HEK293T (cell line): ENCODE results near the gene TMEM120A.

ENCODE experiments used
- CTCF ChIA-PET: fragments of 350-600 bp; formaldehyde crosslinking; extraction: SDS; loops from one replicate; lab custom pipeline; 2021; ENCODE audit warnings: antibody characterized with exemption, inconsistent platforms; lab: Yijun Ruan, JAX
- POLR2A ChIA-PET: fragments of 350-600 bp; formaldehyde crosslinking; extraction: SDS; loops from one replicate; lab custom pipeline; 2020; ENCODE audit warnings: antibody characterized with exemption, inconsistent platforms; lab: Yijun Ruan, JAX
- DNase-seq: peaks from one replicate; pipeline ENCODE4 v3.0.0; 2012; ENCODE audit warnings: mixed read lengths; ENCODE audit errors: extremely low spot score
- ARNT ChIP-seq: fragments of 450-650 bp; IDR thresholded peaks from 2 replicates; pipeline ENCODE4 v1.6.1; 2017; ENCODE audit warnings: mild to moderate bottlenecking
- BHLHE40 ChIP-seq: fragments of 450-650 bp; IDR thresholded peaks from 2 replicates; pipeline ENCODE4 v1.6.1; 2016; ENCODE audit warnings: mild to moderate bottlenecking, moderate library complexity, borderline replicate concordance
- CTBP1 ChIP-seq: fragments of 450-650 bp; IDR thresholded peaks from 2 replicates; pipeline ENCODE4 v1.6.1; 2016; ENCODE audit warnings: borderline replicate concordance
- ELF4 ChIP-seq: fragments of 450-650 bp; IDR thresholded peaks from 2 replicates; pipeline ENCODE4 v1.6.1; 2017; ENCODE audit warnings: antibody characterized with exemption
- FOXA1 ChIP-seq: fragments of 450-650 bp; IDR thresholded peaks from 2 replicates; pipeline ENCODE4 v1.6.1; 2016; ENCODE audit warnings: mild to moderate bottlenecking
- FOXK2 ChIP-seq: fragments of 450-650 bp; IDR thresholded peaks from 2 replicates; pipeline ENCODE4 v1.6.1; 2016; ENCODE audit warnings: mild to moderate bottlenecking
- FOXM1 ChIP-seq: fragments of 450-650 bp; IDR thresholded peaks from 2 replicates; pipeline ENCODE4 v1.6.1; 2017; ENCODE audit warnings: mild to moderate bottlenecking, borderline replicate concordance
- HDGF ChIP-seq: fragments of 450-650 bp; IDR thresholded peaks from 2 replicates; pipeline ENCODE4 v1.6.1; 2017; ENCODE audit warnings: antibody characterized with exemption, borderline replicate concordance
- L3MBTL2 ChIP-seq: fragments of 450-650 bp; conservative IDR thresholded peaks from 2 replicates; pipeline ENCODE4 v1.6.1; 2016; ENCODE audit warnings: mild to moderate bottlenecking
- LEF1 ChIP-seq: fragments of 450-650 bp; IDR thresholded peaks from 2 replicates; pipeline ENCODE4 v1.6.1; 2017; ENCODE audit warnings: mild to moderate bottlenecking, borderline replicate concordance
- NFRKB ChIP-seq: fragments of 450-650 bp; IDR thresholded peaks from 2 replicates; pipeline ENCODE4 v1.6.1; 2016; ENCODE audit warnings: mild to moderate bottlenecking, moderate library complexity
- SP1 ChIP-seq: fragments of 450-650 bp; IDR thresholded peaks from 2 replicates; pipeline ENCODE4 v1.6.1; 2017
- SUZ12 ChIP-seq: fragments of 450-650 bp; IDR thresholded peaks from 2 replicates; pipeline ENCODE4 v1.6.1; 2016; ENCODE audit warnings: mild to moderate bottlenecking
- TARDBP ChIP-seq: fragments of 450-650 bp; IDR thresholded peaks from 2 replicates; pipeline ENCODE4 v1.6.1; 2016
- ZNF384 ChIP-seq: fragments of 450-650 bp; IDR thresholded peaks from 2 replicates; pipeline ENCODE4 v1.6.1; 2016
- TF ChIP-seq, protein P1 (sequence below): fragments of 450-650 bp; IDR thresholded peaks from 2 replicates; pipeline ENCODE4 v1.6.1; 2016

Gene TMEM120A

GRCh38 chr7:75962607-75963380 is 31.6 kb downstream of the TMEM120A start:
- ChIA-PET POLR2A (no interaction called here), CTCF (no interaction called here)
- no peak for TF ChIP-seq SP1
- no peak for DNase-seq

DNA sequence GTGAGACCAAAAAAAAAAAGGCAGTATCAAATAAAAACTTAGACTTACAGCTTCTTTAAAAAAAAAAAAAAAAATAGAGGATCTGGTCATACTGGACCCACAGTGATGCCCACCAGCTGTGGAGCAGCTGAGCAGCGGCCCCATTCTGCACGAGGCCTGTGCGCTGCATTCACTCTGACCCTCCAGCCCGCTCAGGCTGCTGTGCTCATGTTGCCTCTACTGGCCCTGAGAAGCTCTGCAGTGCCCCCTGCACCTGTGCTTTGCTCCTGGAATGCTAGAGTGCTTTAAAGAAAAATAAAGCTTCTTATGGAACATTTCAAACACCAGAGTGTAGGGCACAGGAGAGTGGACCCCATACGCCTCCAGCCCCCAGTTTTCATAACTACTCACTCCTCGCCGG is 33.2 kb downstream of the TMEM120A start:
- POLR2A ChIA-PET = no interaction called here
- TF ChIP-seq, protein P1, sequence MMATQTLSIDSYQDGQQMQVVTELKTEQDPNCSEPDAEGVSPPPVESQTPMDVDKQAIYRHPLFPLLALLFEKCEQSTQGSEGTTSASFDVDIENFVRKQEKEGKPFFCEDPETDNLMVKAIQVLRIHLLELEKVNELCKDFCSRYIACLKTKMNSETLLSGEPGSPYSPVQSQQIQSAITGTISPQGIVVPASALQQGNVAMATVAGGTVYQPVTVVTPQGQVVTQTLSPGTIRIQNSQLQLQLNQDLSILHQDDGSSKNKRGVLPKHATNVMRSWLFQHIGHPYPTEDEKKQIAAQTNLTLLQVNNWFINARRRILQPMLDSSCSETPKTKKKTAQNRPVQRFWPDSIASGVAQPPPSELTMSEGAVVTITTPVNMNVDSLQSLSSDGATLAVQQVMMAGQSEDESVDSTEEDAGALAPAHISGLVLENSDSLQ = no peak
- no peak for TF ChIP-seq L3MBTL2
- no peak for TF ChIP-seq FOXK2
- TF ChIP-seq SUZ12 = no peak
- no peak for TF ChIP-seq SP1
- TF ChIP-seq ARNT = no peak
- no peak for TF ChIP-seq ELF4
- no peak for TF ChIP-seq LEF1
- no peak for TF ChIP-seq TARDBP
- no peak for TF ChIP-seq CTBP1
- no peak for TF ChIP-seq FOXM1
- no peak for TF ChIP-seq HDGF
- CTCF ChIA-PET = interaction anchor here (0.5 to 0.7 kb wide), 2 partner anchors 58 to 96 kb away, joined by 3 to 4 read pairs; no protein-coding TSS in a partner anchor
- DNase-seq = no peak

GRCh38 chr7:75960372-75960771 is 34.0 kb downstream of the TMEM120A start:
- ChIA-PET CTCF (interaction anchor here (0.7 kb wide), 1 partner anchor 95 kb away, joined by 4 read pairs; no protein-coding TSS in a partner anchor), POLR2A (no interaction called here)
- TF ChIP-seq SUZ12 = no peak
- TF ChIP-seq, protein P1 = no peak
- TF ChIP-seq ELF4 = no peak
- no peak for TF ChIP-seq ARNT
- no peak for TF ChIP-seq CTBP1
- TF ChIP-seq HDGF = no peak
- TF ChIP-seq NFRKB = no peak
- no peak for TF ChIP-seq ZNF384
- no peak for TF ChIP-seq SP1
- TF ChIP-seq TARDBP = no peak
- no peak for TF ChIP-seq FOXA1
- no peak for TF ChIP-seq LEF1
- no peak for TF ChIP-seq FOXK2

GRCh38 chr7:75958802-75959543 is 35.4 kb downstream of the TMEM120A start:
- POLR2A ChIA-PET = interaction anchor here (1.0 kb wide), 1 partner anchor 11 kb away, joined by 3 read pairs; no protein-coding TSS in a partner anchor
- CTCF ChIA-PET = no interaction called here
- no peak for DNase-seq
- TF ChIP-seq BHLHE40 = no peak
- TF ChIP-seq FOXA1 = no peak
- no peak for TF ChIP-seq CTBP1
- no peak for TF ChIP-seq LEF1

More at GRCh38 chr7:75960372-75960771, 34.0 kb downstream of the TMEM120A start:
- no peak for DNase-seq

- no peak for TF ChIP-seq ELF4
- no peak for TF ChIP-seq HDGF
- TF ChIP-seq TARDBP = no peak
- no peak for TF ChIP-seq SP1
- ChIA-PET CTCF (no interaction called here), POLR2A (interaction anchor here (1.5 kb wide), 1 partner anchor 13 kb away, joined by 6 read pairs; no protein-coding TSS in a partner anchor)
- DNase-seq = no peak
Observed at GRCh38 chr7:75957021-75957736, 37.2 kb downstream of the TMEM120A start.

- CTCF ChIA-PET = no interaction called here
- DNase-seq = no peak
Observed at GRCh38 chr7:75955331-75955955, 39.0 kb downstream of the TMEM120A start.

DNA sequence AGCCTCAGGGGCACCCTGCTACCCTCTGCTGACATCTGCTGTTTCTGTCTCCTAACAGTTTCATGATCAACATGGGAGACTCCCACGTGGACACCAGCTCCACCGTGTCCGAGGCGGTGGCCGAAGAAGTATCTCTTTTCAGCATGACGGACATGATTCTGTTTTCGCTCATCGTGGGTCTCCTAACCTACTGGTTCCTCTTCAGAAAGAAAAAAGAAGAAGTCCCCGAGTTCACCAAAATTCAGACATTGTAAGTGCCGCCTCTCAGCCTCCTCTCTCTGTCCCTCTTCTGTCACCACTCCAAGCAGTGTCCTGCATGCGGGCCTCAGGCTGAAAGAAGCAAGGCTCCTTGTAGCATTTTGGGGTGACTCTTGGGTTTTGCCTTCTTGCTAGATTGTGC is 40.5 kb downstream of the TMEM120A start:
- CTCF ChIA-PET = no interaction called here
- TF ChIP-seq HDGF (no peak), FOXM1 (no peak), ZNF384 (no peak), ARNT (no peak), CTBP1 (no peak), SP1 (no peak), TARDBP (no peak)
- POLR2A ChIA-PET = no interaction called here
- no peak for DNase-seq

More at GRCh38 chr7:75955331-75955955, 39.0 kb downstream of the TMEM120A start:
- no peak for TF ChIP-seq L3MBTL2
- POLR2A ChIA-PET = no interaction called here
